GM21528 (cell line): ENCODE results near the gene PLEKHH2.

Experiments used
- ATAC-seq: cut with Tn5 transposase; IDR thresholded peaks from one replicate; pipeline ENCODE4 v1.9.1; 2021; ENCODE audit warnings: mild to moderate bottlenecking, moderate library complexity; ENCODE audit not compliant: unreplicated experiment, low FRiP score

Gene PLEKHH2

DNA sequence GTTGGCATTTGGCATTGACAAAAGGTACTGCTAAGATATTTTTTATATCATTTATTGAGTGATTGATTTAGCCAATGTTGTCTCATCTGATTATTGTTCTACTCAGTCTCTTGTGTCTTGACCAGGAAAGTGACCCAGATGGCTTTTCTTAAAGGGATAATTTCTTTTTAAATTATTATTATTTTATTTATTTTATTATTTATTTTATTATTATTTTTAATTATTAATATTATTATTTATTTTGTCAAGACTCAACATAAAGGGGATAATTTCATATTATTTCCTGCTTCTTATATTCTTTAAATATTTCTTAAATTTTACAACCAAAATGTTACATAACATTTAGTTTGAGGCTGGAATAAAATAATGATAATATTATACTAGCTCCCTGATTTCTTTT, 163.8 kb downstream of the PLEKHH2 start:
- ATAC-seq = no peak

GRCh38 chr2:43802135-43802534, 165.1 kb downstream of the PLEKHH2 start:
- ATAC-seq = no peak

- no peak for ATAC-seq
Measured at GRCh38 chr2:43803113-43803512, 166.1 kb downstream of the PLEKHH2 start.

- ATAC-seq = no peak
Measured at GRCh38 chr2:43806719-43807031, 169.6 kb downstream of the PLEKHH2 start.

GRCh38 chr2:43810452-43810851, 173.4 kb downstream of the PLEKHH2 start:
- ATAC-seq = no peak

GRCh38 chr2:43810888-43811287, 173.8 kb downstream of the PLEKHH2 start:
- ATAC-seq = no peak

- ATAC-seq = no peak
Measured at GRCh38 chr2:43812006-43812405, 174.9 kb downstream of the PLEKHH2 start.

DNA sequence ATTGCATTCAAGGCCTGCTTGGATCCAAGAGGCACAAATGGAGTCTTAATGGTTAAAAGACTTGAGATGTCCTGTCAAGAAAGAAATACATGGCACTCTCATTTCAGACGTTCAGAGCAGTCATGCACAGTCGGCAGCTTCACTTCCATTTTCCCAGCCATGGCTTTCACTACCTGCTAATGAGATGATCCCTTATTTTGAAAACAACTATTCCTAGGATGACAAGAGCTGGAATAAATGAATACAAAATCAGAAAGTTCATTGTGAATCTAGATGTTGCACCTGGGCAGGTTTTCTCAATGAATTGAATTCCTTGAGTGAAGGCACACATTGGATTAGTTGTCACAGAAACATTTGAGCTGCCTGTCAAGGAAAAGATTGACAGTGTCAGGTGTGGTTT, 175.9 kb downstream of the PLEKHH2 start:
- no peak for ATAC-seq

DNA sequence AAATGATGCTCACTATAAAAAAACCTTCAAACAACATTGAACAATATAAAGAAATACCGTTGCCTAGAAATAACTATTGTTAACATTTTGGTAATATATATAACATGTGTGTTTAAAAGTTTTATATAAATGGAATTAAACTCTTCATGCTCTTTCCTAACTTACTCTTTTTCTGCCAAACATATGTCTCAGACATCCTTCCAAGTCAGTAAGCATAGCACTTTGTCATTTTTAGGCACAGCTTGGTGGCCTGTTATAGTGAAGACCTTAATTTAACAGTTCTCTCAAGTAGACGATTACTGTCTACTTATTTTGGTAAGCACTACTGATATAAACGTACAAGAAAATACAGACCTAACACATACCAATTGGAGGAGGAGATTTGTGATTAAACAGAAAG, 177.7 kb downstream of the PLEKHH2 start:
- no peak for ATAC-seq
